HepG2 (cell line): ENCODE data around the gene FAM118B. TPM values are rescaled to one million over a fixed set of nuclear protein-coding genes. Genes with fewer than 3 reads are reported as not detected.

Experiments used
- DMAP1 ChIP-seq: IDR thresholded peaks from 2 replicates; pipeline ENCODE4 v1.6.1; 2016
- EED ChIP-seq: sonication (generic); formaldehyde crosslinking; IDR thresholded peaks from 2 replicates; pipeline ENCODE4 v1.5.0; 2020; ENCODE audit warnings: mild to moderate bottlenecking, missing genetic modification reagents
- KDM3A ChIP-seq: IDR thresholded peaks from 2 replicates; pipeline ENCODE4 v1.6.1; 2018; ENCODE audit warnings: low read depth, missing compliant biosample characterization
- LRRFIP1 ChIP-seq: sonication (generic); formaldehyde crosslinking; conservative IDR thresholded peaks from 2 replicates; pipeline ENCODE4 v1.4.0; 2020; ENCODE audit warnings: missing genetic modification reagents
- MED13 ChIP-seq: sonication (generic); formaldehyde crosslinking; IDR thresholded peaks from 2 replicates; pipeline ENCODE4 v1.5.0; 2020; ENCODE audit warnings: missing genetic modification reagents
- MED8 ChIP-seq: sonication (generic); formaldehyde crosslinking; IDR thresholded peaks from 2 replicates; pipeline ENCODE4 v1.8.1; 2023; ENCODE audit warnings: mild to moderate bottlenecking, missing genetic modification reagents; ENCODE audit not compliant: insufficient replicate concordance
- PRDM10 ChIP-seq: sonication (generic); formaldehyde crosslinking; IDR thresholded peaks from 2 replicates; pipeline ENCODE4 v1.4.0; 2020; ENCODE audit warnings: low read depth, missing genetic modification reagents
- PRMT3 ChIP-seq: sonication (generic); formaldehyde crosslinking; IDR thresholded peaks from 2 replicates; pipeline ENCODE4 v1.8.1; 2022; ENCODE audit warnings: low read depth, mild to moderate bottlenecking, moderate library complexity, missing genetic modification reagents, borderline replicate concordance
- RCOR2 ChIP-seq: IDR thresholded peaks from 2 replicates; pipeline ENCODE4 v1.6.1; 2016; ENCODE audit warnings: missing biosample characterization, missing genetic modification reagents
- RFX3 ChIP-seq: IDR thresholded peaks from 2 replicates; pipeline ENCODE4 v1.6.1; 2016; ENCODE audit warnings: missing biosample characterization, missing genetic modification reagents
- RFX5 ChIP-seq: IDR thresholded peaks from 2 replicates; pipeline ENCODE4 v1.6.1; 2011; ENCODE audit warnings: low read depth, low read length, improper control_type of control experiment
- SP140L ChIP-seq: sonication (generic); formaldehyde crosslinking; IDR thresholded peaks from 2 replicates; pipeline ENCODE4 v1.4.0; 2020; ENCODE audit warnings: missing genetic modification reagents, borderline replicate concordance
- SUZ12 ChIP-seq: fragments of 150-350 bp; IDR thresholded peaks from 2 replicates; pipeline ENCODE4 v1.6.1; 2014; ENCODE audit warnings: low read depth, low read length
- XBP1 ChIP-seq: sonication (generic); formaldehyde crosslinking; IDR thresholded peaks from 2 replicates; pipeline ENCODE4 v1.5.0; 2020; ENCODE audit warnings: missing genetic modification reagents
- ZBTB42 ChIP-seq: sonication (generic); formaldehyde crosslinking; IDR thresholded peaks from 2 replicates; pipeline ENCODE4 v1.5.0; 2020; ENCODE audit warnings: mild to moderate bottlenecking, missing genetic modification reagents
- ZBTB7B ChIP-seq: sonication (generic); formaldehyde crosslinking; IDR thresholded peaks from 2 replicates; pipeline ENCODE4 v1.4.0; 2020; ENCODE audit warnings: missing genetic modification reagents
- ZNF101 ChIP-seq: sonication (generic); formaldehyde crosslinking; IDR thresholded peaks from 2 replicates; pipeline ENCODE4 v1.4.0; 2020; ENCODE audit warnings: mild to moderate bottlenecking, low read depth, missing genetic modification reagents, borderline replicate concordance
- ZNF331 ChIP-seq: sonication (generic); formaldehyde crosslinking; IDR thresholded peaks from 2 replicates; pipeline ENCODE4 v1.4.0; 2020; ENCODE audit warnings: missing genetic modification reagents
- ZNF441 ChIP-seq: sonication (generic); formaldehyde crosslinking; IDR thresholded peaks from 2 replicates; pipeline ENCODE4 v1.7.0; 2021; ENCODE audit warnings: missing genetic modification reagents, borderline replicate concordance
- ZNF549 ChIP-seq: sonication (generic); formaldehyde crosslinking; IDR thresholded peaks from 2 replicates; pipeline ENCODE4 v1.5.0; 2020; ENCODE audit warnings: missing genetic modification reagents
- ZNF556 ChIP-seq: sonication (generic); formaldehyde crosslinking; IDR thresholded peaks from 2 replicates; pipeline ENCODE4 v1.4.0; 2020; ENCODE audit warnings: mild to moderate bottlenecking, missing genetic modification reagents, borderline replicate concordance
- ZNF670 ChIP-seq: sonication (generic); formaldehyde crosslinking; IDR thresholded peaks from 2 replicates; pipeline ENCODE4 v1.8.0; 2022; ENCODE audit warnings: mild to moderate bottlenecking, missing genetic modification reagents, borderline replicate concordance
- ZNF776 ChIP-seq: sonication (generic); formaldehyde crosslinking; IDR thresholded peaks from 2 replicates; pipeline ENCODE4 v1.4.0; 2020; ENCODE audit warnings: mild to moderate bottlenecking, missing genetic modification reagents
- ZNF883 ChIP-seq: sonication (generic); formaldehyde crosslinking; IDR thresholded peaks from 2 replicates; pipeline ENCODE4 v1.5.1; 2020; ENCODE audit warnings: mild to moderate bottlenecking, missing genetic modification reagents; ENCODE audit errors: not compliant biosample characterization
- ZSCAN12 ChIP-seq: sonication (generic); formaldehyde crosslinking; IDR thresholded peaks from 2 replicates; pipeline ENCODE4 v1.9.0; 2021; ENCODE audit warnings: mild to moderate bottlenecking, missing genetic modification reagents
- polyA plus RNA-seq, 8 experiments: library from polyadenylated mRNA; depleted of rRNA in 3 of 8; stranded (reverse) in 7 of 8; unstranded in 1 of 8; fragments of >200 nt; fragmentation: Illumina TruSeq in 4 of 8; extraction: Trizol in 4 of 8; gene quantifications; 2 replicates each; pipeline versions ENCODE4 v1.2.1 to v1.2.3, GENCODE V29; 2011 to 2016; ENCODE audit warnings: low read depth in 4 of 8, missing spikeins in 1 of 8, mixed read lengths in 1 of 8; ENCODE audit not compliant: insufficient read depth in 1 of 8
- total RNA-seq, 5 experiments: library from RNA; depleted of rRNA; stranded (reverse); fragments of >200 nt; fragmentation: Illumina TruSeq; extraction: Trizol; gene quantifications; 2 replicates each; pipeline ENCODE4 v1.2.3, GENCODE V29; 2016; ENCODE audit warnings: low read depth in 1 of 5

The FAM118B gene
- total and polyA plus RNA-seq, 2 of the 13 experiments (the other 11 are each of a cell fraction or from before 2014, with no cell fraction given) = 10.2 to 25.7 TPM

GRCh38 chr11:126186708-126187529 is 24.7 kb upstream of the FAM118B start (continued):
- TF ChIP-seq LRRFIP1 (CRISPR knock-in tag) = no peak
- no peak for TF ChIP-seq ZNF776
- TF ChIP-seq MED13 (CRISPR knock-in tag) = peak; percentile 76; the same call in 1 of the 2 replicates
- TF ChIP-seq RFX3 (CRISPR knock-in tag) = no peak
- TF ChIP-seq ZSCAN12 (CRISPR knock-in tag) = 0 out of 2 replicates have a peak, but pooled peaks have one; percentile 28
- peak; percentile 17; the same call in 1 of the 2 replicates for TF ChIP-seq PRDM10 (CRISPR knock-in tag)
- no peak for TF ChIP-seq XBP1 (CRISPR knock-in tag)
- TF ChIP-seq DMAP1 (CRISPR knock-in tag) = peak; percentile 45
- no peak for TF ChIP-seq SP140L (CRISPR knock-in tag)
- TF ChIP-seq ZNF549 = no peak
- peak; percentile 36; the same call in 1 of the 2 replicates for TF ChIP-seq RCOR2 (CRISPR knock-in tag)
- no peak for TF ChIP-seq RFX5
- peak; percentile 53 for TF ChIP-seq MED8 (CRISPR knock-in tag)
- TF ChIP-seq ZNF556 (CRISPR knock-in tag) = peak; percentile 49; the same call in 1 of the 2 replicates
- no peak for TF ChIP-seq ZNF101 (CRISPR knock-in tag)
- no peak for TF ChIP-seq SUZ12
- peak; percentile 20; the same call in 1 of the 2 replicates for TF ChIP-seq KDM3A
- no peak for TF ChIP-seq PRMT3 (CRISPR knock-in tag)
- TF ChIP-seq EED (CRISPR knock-in tag) = no peak
- TF ChIP-seq ZBTB42 (CRISPR knock-in tag) = no peak
- peak; percentile 71; the same call in 1 of the 2 replicates for TF ChIP-seq ZBTB7B (CRISPR knock-in tag)
- TF ChIP-seq ZNF331 (CRISPR knock-in tag) = peak; percentile 37; the same call in 1 of the 2 replicates
- TF ChIP-seq ZNF670 (CRISPR knock-in tag) = no peak; the same call in 1 of the 2 replicates
- TF ChIP-seq ZNF441 (CRISPR knock-in tag) = peak; percentile 67; the same call in 1 of the 2 replicates
- TF ChIP-seq ZNF883 (CRISPR knock-in tag) = no peak
